ENCODE results near the gene VPS4B. TPM values are rescaled to one million over a fixed set of nuclear protein-coding genes. Genes with fewer than 3 reads are reported as not detected.
A peak's percentile ranks its signal among the peaks of the same experiment; 100 is the strongest.

The VPS4B gene
- total RNA-seq, 3 donors from 2014 or later: 83.8 to 167 (median 116) TPM

GRCh38 chr18:63348508-63349136, 73.7 kb downstream of the VPS4B start:
- no peak overlapping the region for H3K4me3 ChIP-seq
- H3K9me3 ChIP-seq: no peaks in the 10 kb centered on the region
- DNase-seq (no peak), ATAC-seq (no peak)
- TF ChIP-seq CTCF (IDR thresholded peaks at IDR 0.05): no peak
- intact Hi-C loops (cut with DNase I, micrococcal nuclease): no loop called here
- H3K36me3 ChIP-seq (ENCODE audit: low read depth): no peaks in the 10 kb centered on the region
- H3K4me1 ChIP-seq (ENCODE audit: low read depth): no peaks in the 10 kb centered on the region

GRCh38 chr18:63346480-63347183, 75.6 kb downstream of the VPS4B start:
- intact Hi-C loops (cut with DNase I, micrococcal nuclease): no loop called here
- H3K36me3 ChIP-seq (ENCODE audit: low read depth): no peaks in the 10 kb centered on the region

GRCh38 chr18:63346031-63346430, 76.2 kb downstream of the VPS4B start:
- no peak for DNase-seq
- TF ChIP-seq CTCF (IDR thresholded peaks at IDR 0.05): no peak
- H3K4me1 ChIP-seq (ENCODE audit: low read depth): no peaks in the 10 kb centered on the region
- intact Hi-C loops (cut with DNase I, micrococcal nuclease): no loop called here
- H3K9me3 ChIP-seq: no peaks in the 10 kb centered on the region
- H3K36me3 ChIP-seq (ENCODE audit: low read depth): no peaks in the 10 kb centered on the region
- ATAC-seq: no peak
- H3K4me3 ChIP-seq: no peak overlapping the region

More at GRCh38 chr18:63346480-63347183, 75.6 kb downstream of the VPS4B start:
- Histone ChIP-seq H3K4me3 (no peak overlapping the region), H3K9me3 (no peaks in the 10 kb centered on the region), H3K4me1 (ENCODE audit: low read depth) (no peaks in the 10 kb centered on the region)
- no peak for ATAC-seq
- no peak for TF ChIP-seq CTCF (IDR thresholded peaks at IDR 0.05)
- no peak for DNase-seq

GRCh38 chr18:63344918-63345317, 77.4 kb downstream of the VPS4B start:
- H3K4me3 ChIP-seq: no peak overlapping the region
- intact Hi-C loops (cut with DNase I, micrococcal nuclease): no loop called here
- ATAC-seq (peak; percentile 55), DNase-seq (no peak)
- H3K36me3 ChIP-seq (ENCODE audit: low read depth): no peaks in the 10 kb centered on the region
- H3K9me3 ChIP-seq: no peaks in the 10 kb centered on the region
- TF ChIP-seq CTCF (IDR thresholded peaks at IDR 0.05): no peak
- H3K4me1 ChIP-seq (ENCODE audit: low read depth): no peaks in the 10 kb centered on the region

- H3K36me3 ChIP-seq (ENCODE audit: low read depth): no peaks in the 10 kb centered on the region
- TF ChIP-seq CTCF (IDR thresholded peaks at IDR 0.05): no peak
- no peaks in the 10 kb centered on the region for H3K9me3 ChIP-seq
- DNase-seq: no peak
- H3K4me1 ChIP-seq (ENCODE audit: low read depth): no peaks in the 10 kb centered on the region
- peak; percentile 68 for ATAC-seq
- intact Hi-C loops (cut with DNase I, micrococcal nuclease): no loop called here
- H3K4me3 ChIP-seq: no peak overlapping the region
Measured at GRCh38 chr18:63344263-63344662, 78.0 kb downstream of the VPS4B start.
